Thyroid gland (tissue), 4 donors: ENCODE measurements around the gene POU6F2. TPM values are rescaled to one million over a fixed set of nuclear protein-coding genes. Genes with fewer than 3 reads are reported as not detected.

Source experiments
- DNase-seq, 2 donors: peaks; one replicate each; pipeline ENCODE4 v3.0.0-alpha.2; 2019
- H3K27ac ChIP-seq, 3 donors: fragments of 200-600 bp; sonication (generic); 1 replicate in 2 of 3; 2 replicates in 1 of 3; pipeline ENCODE4 v1.5.1; 2016 to 2019; ENCODE audit warnings: mild to moderate bottlenecking in 1 of 3, moderate library complexity in 1 of 3
- H3K27me3 ChIP-seq: fragments of 200-600 bp; sonication (generic); one replicate; pipeline ENCODE4 v1.5.1; 2019
- H3K36me3 ChIP-seq, 2 donors: fragments of 200-600 bp; sonication (generic); one replicate each; pipeline ENCODE4 v1.5.1; 2016 to 2019
- H3K4me1 ChIP-seq, 2 donors: fragments of 200-600 bp; sonication (generic); one replicate each; pipeline ENCODE4 v1.5.1; 2017 to 2019
- H3K4me3 ChIP-seq, 3 donors: fragments of 200-600 bp; sonication (generic); replicated peaks in 1 of 3; 1 replicate in 2 of 3; 2 replicates in 1 of 3; pipeline ENCODE4 v1.5.1; 2016; ENCODE audit warnings: mild to moderate bottlenecking in 1 of 3
- H3K9me3 ChIP-seq: fragments of 200-600 bp; sonication (generic); one replicate; pipeline ENCODE4 v1.5.1; 2017
- CTCF ChIP-seq, 6 experiments: fragments of 200-600 bp in 3 of 6; fragments of 450-650 bp in 3 of 6; sonication (generic) in 3 of 6; IDR thresholded peaks; one replicate each; pipeline ENCODE4 v1.5.1; 2016 to 2019; ENCODE audit warnings: antibody characterized with exemption in 6 of 6, mild to moderate bottlenecking in 2 of 6, inconsistent platforms in 1 of 6, moderate library complexity in 1 of 6
- POLR2A ChIP-seq, 2 donors: fragments of 450-650 bp; IDR thresholded peaks; one replicate each; pipeline ENCODE4 v1.6.1; 2017; ENCODE audit warnings: antibody characterized with exemption in 2 of 2, mild to moderate bottlenecking in 2 of 2, moderate library complexity in 1 of 2
- WGBS, 2 donors: methylation state at CpG; one replicate each; pipeline ENCODE4 v1.1.5; 2017; 5-methylcytosine and 5-hydroxymethylcytosine counted together
- intact Hi-C: fragments of 100-400 bp; cut with DNase I; formaldehyde crosslinking; loops from one replicate; pipeline ENCODE4 v1.15.1; 2023
- total RNA-seq, 4 donors: library from RNA; depleted of rRNA; stranded (reverse); fragments of >200 nt; gene quantifications; one replicate each; pipeline ENCODE4 v1.2.3, GENCODE V29; 2016

The POU6F2 gene
- total RNA-seq = under 1 TPM in 1 of 4 donors, not detected in 3; 0.33 TPM

- no peak within 1 kb of the TSS for H3K4me3 ChIP-seq
- H3K27me3 ChIP-seq = no peaks in the 10 kb centered on the region
- H3K36me3 ChIP-seq = no peaks in the 10 kb centered on the region
- TF ChIP-seq CTCF (IDR thresholded peaks at IDR 0.05) (no peak), POLR2A (IDR thresholded peaks at IDR 0.05) (no peak)
- intact Hi-C loops = no loop called here
- DNase-seq = no peak
- no peaks in the 10 kb centered on the region for H3K9me3 ChIP-seq
- peaks cover 0 to 4% of the 10 kb centered on the region in 2 donors for H3K4me1 ChIP-seq
- 92 to 94% methylated on average over 7 of the region's 7 CpGs for WGBS, 2 donors
- H3K27ac ChIP-seq = no peak within 1 kb of the TSS
Observed at GRCh38 chr7:38977685-38978084, at the start of gene POU6F2. Gene POU6F2 (plus strand): TSS chr7:38977909. CDS start chr7:38977954, 45 bp downstream.

- Histone ChIP-seq H3K27me3 (no peaks in the 10 kb centered on the region), H3K4me1 (no peaks in the 10 kb centered on the region), H3K27ac (no peak overlapping the region), H3K36me3 (no peaks in the 10 kb centered on the region), H3K4me3 (no peak overlapping the region), H3K9me3 (no peaks in the 10 kb centered on the region)
- TF ChIP-seq POLR2A (IDR thresholded peaks at IDR 0.05) = no peak
- TF ChIP-seq CTCF (IDR thresholded peaks at IDR 0.05) = no peak
- intact Hi-C loops = no loop called here
- no peak for DNase-seq
- WGBS, 2 donors = 98% methylated on average over 3 of the region's 3 CpGs
Observed at GRCh38 chr7:38928506-38928905, 49.2 kb upstream of the POU6F2 start.

- TF ChIP-seq CTCF (IDR thresholded peaks at IDR 0.05) = no peak
- TF ChIP-seq POLR2A (IDR thresholded peaks at IDR 0.05) = no peak
- intact Hi-C loops = no loop called here
- H3K27me3 ChIP-seq = no peaks in the 10 kb centered on the region
- H3K27ac ChIP-seq = no peak overlapping the region
- no peaks in the 10 kb centered on the region for H3K36me3 ChIP-seq
- DNase-seq = peak; percentile 15 to 20
- no peaks in the 10 kb centered on the region for H3K9me3 ChIP-seq
- 51 to 54% methylated on average over 7 of the region's 7 CpGs for WGBS, 2 donors
- H3K4me1 ChIP-seq = no peaks in the 10 kb centered on the region
- H3K4me3 ChIP-seq = no peak overlapping the region
Observed at GRCh38 chr7:38929460-38930171, 48.1 kb upstream of the POU6F2 start.

GRCh38 chr7:38932509-38933168 lies 45.1 kb upstream of the POU6F2 start:
- Histone ChIP-seq H3K4me1 (no peaks in the 10 kb centered on the region), H3K27ac (no peak overlapping the region), H3K27me3 (no peaks in the 10 kb centered on the region), H3K9me3 (no peaks in the 10 kb centered on the region), H3K4me3 (no peak overlapping the region), H3K36me3 (no peaks in the 10 kb centered on the region)
- WGBS, 2 donors = 31 to 34% methylated on average over 6 of the region's 6 CpGs
- intact Hi-C loops = no loop called here
- peak; percentile 34 to 67 for DNase-seq
- TF ChIP-seq CTCF (IDR thresholded peaks at IDR 0.05) (peak; percentile 40 to 80 (median 54)), POLR2A (IDR thresholded peaks at IDR 0.05) (no peak)

GRCh38 chr7:38934051-38934450 lies 43.7 kb upstream of the POU6F2 start:
- no peaks in the 10 kb centered on the region for H3K36me3 ChIP-seq
- intact Hi-C loops = no loop called here
- no peak for DNase-seq
- no peak overlapping the region for H3K27ac ChIP-seq
- no peaks in the 10 kb centered on the region for H3K27me3 ChIP-seq
- no peak overlapping the region for H3K4me3 ChIP-seq
- TF ChIP-seq POLR2A (IDR thresholded peaks at IDR 0.05) = no peak
- no peak for TF ChIP-seq CTCF (IDR thresholded peaks at IDR 0.05)
- no peaks in the 10 kb centered on the region for H3K4me1 ChIP-seq
- no peaks in the 10 kb centered on the region for H3K9me3 ChIP-seq
- 83 to 89% methylated on average over 3 of the region's 3 CpGs for WGBS, 2 donors
